Muscle layer of colon (tissue), 2 donors: Measurements from ENCODE around the gene SPEF1.
A peak's percentile ranks its signal among the peaks of the same experiment; 100 is the strongest.

Source experiments
- H3K27ac ChIP-seq: one replicate; pipeline ENCODE4 v1.7.0; 2013; ENCODE audit warnings: low read depth, mild to moderate bottlenecking, low read length, moderate library complexity
- H3K27me3 ChIP-seq, 2 donors: one replicate each; pipeline ENCODE4 v1.7.0; 2013; ENCODE audit warnings: low read length in 2 of 2, mild to moderate bottlenecking in 2 of 2; ENCODE audit not compliant: insufficient read depth in 2 of 2, control insufficient read depth in 1 of 2
- H3K36me3 ChIP-seq: one replicate; pipeline ENCODE4 v1.7.0; 2013; ENCODE audit warnings: mild to moderate bottlenecking, low read length; ENCODE audit not compliant: insufficient read depth
- H3K4me1 ChIP-seq: one replicate; pipeline ENCODE4 v1.7.0; 2013; ENCODE audit warnings: mild to moderate bottlenecking, low read length; ENCODE audit not compliant: insufficient read depth
- H3K4me3 ChIP-seq, 2 donors: one replicate each; pipeline ENCODE4 v1.7.0; 2013; ENCODE audit warnings: low read length in 2 of 2, low read depth in 1 of 2, mild to moderate bottlenecking in 1 of 2, moderate library complexity in 1 of 2
- H3K9ac ChIP-seq: one replicate; pipeline ENCODE4 v1.7.0; 2013; ENCODE audit warnings: low read length
- H3K9me3 ChIP-seq: one replicate; pipeline ENCODE4 v1.7.0; 2013; ENCODE audit warnings: mild to moderate bottlenecking, low read length
- donor health status: abdominal sarcoma.
- donor health status: Adenocarcinoma of cecum.

SPEF1 gene

DNA sequence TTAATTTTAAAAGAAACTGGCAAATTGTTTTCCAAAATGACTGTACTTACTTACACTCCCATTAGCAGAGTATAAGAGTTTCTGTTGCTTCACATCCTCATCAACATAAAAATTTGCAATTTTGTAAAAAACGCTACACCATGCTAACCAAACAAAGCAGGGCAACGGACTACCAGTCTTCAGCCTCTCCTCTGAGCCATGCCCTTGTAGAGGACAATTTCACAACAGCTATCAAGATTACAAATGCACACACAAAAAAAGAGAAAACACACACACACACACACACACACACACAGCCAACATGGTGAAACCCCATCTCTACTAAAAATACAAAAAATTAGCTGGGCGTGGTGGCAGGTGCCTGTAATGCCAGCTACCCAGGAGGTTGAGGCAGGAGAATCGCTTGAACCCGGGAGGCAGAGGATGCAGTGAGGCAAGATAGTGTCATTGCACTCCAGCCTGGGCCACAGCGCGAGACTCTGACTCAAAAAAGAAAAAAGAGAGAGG lies 9.6 kb downstream of the SPEF1 start:
- no peaks in the 10 kb centered on the region for H3K9me3 ChIP-seq
- H3K27me3 ChIP-seq, result no peaks in the 10 kb centered on the region
- H3K4me1 ChIP-seq, result peaks cover 10% of the 10 kb centered on the region
- H3K4me3 ChIP-seq, result no peak overlapping the region
- H3K27ac ChIP-seq, result no peak overlapping the region
- H3K9ac ChIP-seq, result no peak overlapping the region
- H3K36me3 ChIP-seq, result no peaks in the 10 kb centered on the region

DNA sequence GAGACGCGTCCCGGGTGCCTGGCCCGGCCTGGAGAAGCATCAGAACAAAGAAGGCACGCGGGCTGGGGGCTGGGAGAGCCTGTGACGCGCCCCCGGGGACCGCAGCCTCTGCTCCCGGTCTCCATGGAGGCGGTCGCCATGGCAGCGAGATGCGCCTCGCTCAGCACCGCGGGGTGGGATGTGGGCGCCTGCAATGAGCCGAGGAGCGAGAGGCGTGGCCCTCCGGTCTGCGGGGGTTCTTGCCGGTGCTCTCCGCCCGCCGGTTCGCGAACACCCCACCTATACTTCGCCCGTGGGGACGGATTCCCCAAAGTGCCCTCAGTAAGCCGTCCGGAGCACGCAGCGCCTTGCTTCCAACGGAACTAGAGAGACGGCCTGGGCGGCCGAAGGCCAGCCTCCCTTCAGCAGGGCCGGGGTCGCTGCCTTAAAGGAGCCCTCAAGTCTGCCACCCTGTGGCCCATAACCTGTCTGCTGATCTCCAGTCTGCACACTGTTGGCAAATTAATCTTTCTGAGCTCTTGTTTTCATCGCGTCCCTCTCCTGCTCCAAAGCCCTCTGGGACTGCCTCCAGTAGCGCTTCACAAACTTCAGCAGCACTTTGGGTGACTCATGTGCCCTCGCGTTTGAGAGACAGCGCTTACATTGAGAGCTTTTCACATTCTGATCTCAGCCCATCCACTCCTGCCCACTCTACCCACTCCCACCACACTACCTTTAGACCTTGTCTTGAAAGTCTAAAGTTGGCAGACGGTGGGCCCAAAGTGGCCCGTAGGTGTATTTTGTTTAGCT lies 12.7 kb downstream of the SPEF1 start:
- H3K27me3 ChIP-seq, result no peaks in the 10 kb centered on the region
- H3K4me1 ChIP-seq, result peaks cover 41% of the 10 kb centered on the region
- H3K9ac ChIP-seq, result peak overlapping the region; percentile 53
- no peaks in the 10 kb centered on the region for H3K9me3 ChIP-seq
- H3K36me3 ChIP-seq, result no peaks in the 10 kb centered on the region
- H3K27ac ChIP-seq, result peak overlapping the region; percentile 91
- H3K4me3 ChIP-seq, result peak overlapping the region; percentile 52 to 82

DNA sequence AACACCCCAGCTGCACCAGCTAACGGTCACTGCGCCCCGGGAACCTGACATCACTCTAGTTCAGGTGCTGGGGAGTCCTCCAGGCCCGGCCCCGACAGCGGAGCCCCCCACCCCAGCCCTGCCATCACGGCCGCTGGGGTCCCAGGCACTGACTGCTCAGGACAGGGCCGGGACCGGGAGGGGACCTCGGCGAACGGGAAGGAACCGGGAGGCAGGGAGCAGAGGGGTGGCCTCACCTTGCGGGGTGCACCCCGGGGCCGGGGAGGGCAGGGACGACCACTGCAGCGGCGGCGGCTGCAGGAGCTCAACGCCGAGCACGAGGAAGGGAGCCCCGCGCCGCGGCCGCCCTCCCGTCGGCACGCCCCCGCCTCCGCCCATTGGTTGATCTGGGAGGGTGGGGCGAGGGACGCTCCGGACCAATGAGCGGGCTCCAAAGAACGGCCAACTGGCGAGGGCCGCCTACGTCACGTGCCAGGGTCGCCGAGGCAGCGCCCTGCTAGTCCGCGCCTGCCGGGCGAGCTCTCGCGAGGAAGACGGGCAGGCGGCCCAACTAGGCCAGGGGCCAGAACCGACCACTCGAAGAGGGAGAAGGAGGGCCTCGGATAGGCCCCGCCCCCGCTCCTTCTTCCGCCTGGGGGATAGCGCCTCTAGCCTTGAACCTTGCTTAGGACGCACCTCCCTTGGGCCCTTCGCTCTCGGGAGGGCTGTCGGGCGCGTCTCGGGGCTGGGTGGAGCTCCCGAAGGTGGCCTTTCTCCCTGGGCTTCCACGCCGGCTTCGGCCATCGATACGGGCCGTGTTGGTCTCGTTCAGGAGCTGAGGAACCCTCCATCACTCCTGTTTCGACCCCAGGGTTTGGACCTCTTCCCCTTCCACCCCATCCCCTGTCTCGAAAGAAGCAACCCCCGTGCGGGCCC lies 13.6 kb downstream of the SPEF1 start, which contains the start of gene ADISSP:
ADISSP (minus strand) TSS at position 327 of the 915 bp plus-strand sequence. CDS start 7,653 bp downstream, outside the sequence.
- no peaks in the 10 kb centered on the region for H3K36me3 ChIP-seq
- H3K9me3 ChIP-seq, result no peaks in the 10 kb centered on the region
- peak within 1 kb of the TSS; percentile 53 for H3K9ac ChIP-seq
- H3K27ac ChIP-seq, result peak within 1 kb of the TSS; percentile 91
- peak within 1 kb of the TSS; percentile 52 to 82 for H3K4me3 ChIP-seq
- H3K27me3 ChIP-seq, result no peaks in the 10 kb centered on the region
- peaks cover 43% of the 10 kb centered on the region for H3K4me1 ChIP-seq

DNA sequence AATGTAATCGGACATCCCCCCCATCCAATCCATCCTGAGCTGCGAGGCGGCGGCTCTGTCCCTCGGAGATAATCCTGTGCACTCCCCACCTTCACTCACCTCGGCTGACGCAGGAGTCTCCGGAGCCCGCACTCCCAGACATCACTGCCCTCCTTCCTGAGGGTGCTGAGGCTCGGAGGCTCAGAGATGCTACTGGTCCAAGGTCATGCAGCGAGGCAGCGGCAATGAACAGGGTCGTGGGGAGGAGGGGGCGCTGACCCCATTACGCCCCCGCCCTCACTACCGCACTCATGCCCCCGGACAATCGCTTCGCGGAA lies 14.2 kb downstream of the SPEF1 start:
- Histone ChIP-seq H3K4me1 (peaks cover 49% of the 10 kb centered on the region), H3K9me3 (no peaks in the 10 kb centered on the region), H3K27me3 (no peaks in the 10 kb centered on the region), H3K36me3 (no peaks in the 10 kb centered on the region), H3K4me3 (peak overlapping the region; percentile 51 to 82), H3K9ac (peak overlapping the region; percentile 37), H3K27ac (peak overlapping the region; percentile 74)

DNA sequence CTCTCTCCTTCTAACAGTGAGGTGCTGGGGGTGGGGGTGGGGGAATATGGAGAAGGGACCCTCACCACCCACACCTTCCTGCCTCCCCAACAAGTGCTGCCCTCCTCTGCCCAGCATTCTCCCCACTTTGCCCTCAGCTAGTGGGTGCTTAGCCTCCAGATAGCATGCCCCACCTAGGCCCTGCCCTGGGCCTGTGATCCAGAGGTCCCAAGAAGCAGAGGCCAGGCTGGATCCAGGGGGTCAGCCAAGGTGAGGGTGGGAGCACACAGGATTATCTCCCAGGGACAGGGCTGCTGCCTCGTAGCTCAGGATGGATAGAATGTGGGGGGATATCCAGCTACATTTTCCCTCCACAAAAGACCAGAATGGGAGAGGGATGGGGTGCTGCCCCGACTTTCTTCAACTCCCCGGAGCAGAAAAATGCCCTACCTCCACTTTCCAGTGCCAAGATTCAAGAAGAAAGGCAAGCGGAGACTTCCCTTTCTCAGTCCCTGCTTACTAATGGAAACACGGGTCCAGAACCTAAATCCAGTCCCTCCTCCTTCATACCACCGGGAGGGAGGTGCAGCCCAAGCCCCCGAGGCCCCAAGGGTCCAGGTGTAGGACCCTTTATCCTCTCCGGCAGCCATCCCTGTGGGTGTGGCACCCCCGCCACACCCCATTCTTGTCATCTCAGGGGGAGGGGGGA lies 14.7 kb downstream of the SPEF1 start:
- H3K9ac ChIP-seq, result peak overlapping the region; percentile 37
- H3K4me1 ChIP-seq, result peaks cover 54% of the 10 kb centered on the region
- H3K27me3 ChIP-seq, result no peaks in the 10 kb centered on the region
- no peaks in the 10 kb centered on the region for H3K9me3 ChIP-seq
- H3K36me3 ChIP-seq, result no peaks in the 10 kb centered on the region
- peak overlapping the region; percentile 51 to 82 for H3K4me3 ChIP-seq
- peak overlapping the region; percentile 74 for H3K27ac ChIP-seq

DNA sequence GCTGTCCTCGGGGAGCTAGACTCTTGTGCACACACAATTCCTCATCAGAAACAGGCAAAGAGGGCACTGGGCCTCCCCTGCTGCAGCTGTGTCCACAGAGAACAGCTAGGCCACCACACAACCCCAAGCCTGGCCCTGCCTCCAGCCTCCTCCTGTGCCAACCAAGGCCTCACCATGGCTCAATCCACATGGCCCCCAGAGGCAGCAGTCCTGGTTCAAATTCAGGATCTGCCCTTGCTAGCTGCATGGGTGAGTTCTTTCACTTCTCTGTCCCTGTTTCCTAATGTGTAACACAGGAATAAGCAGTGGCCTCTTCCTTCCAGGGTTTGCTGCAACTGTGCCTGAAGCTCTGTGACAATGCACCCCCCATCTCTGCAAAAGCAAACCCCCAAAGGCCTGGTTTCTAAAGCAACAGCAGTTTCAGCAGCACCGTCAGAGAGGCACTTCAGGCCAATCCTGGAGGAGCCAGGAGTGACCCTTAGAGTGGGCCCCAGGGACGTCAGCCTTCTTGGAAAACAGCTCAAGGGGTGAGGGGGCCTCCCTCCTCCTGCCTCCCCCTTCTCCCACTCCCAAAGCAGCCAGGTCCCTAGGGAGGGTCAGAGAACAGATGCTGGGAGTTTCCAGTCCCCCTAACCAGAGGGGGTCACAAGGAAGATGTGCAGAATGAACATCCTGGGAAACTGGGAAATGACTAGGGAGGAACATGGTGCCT lies 15.9 kb downstream of the SPEF1 start:
- no peaks in the 10 kb centered on the region for H3K9me3 ChIP-seq
- no peak overlapping the region for H3K9ac ChIP-seq
- peaks cover 64% of the 10 kb centered on the region for H3K4me1 ChIP-seq
- H3K27me3 ChIP-seq, result no peaks in the 10 kb centered on the region
- no peaks in the 10 kb centered on the region for H3K36me3 ChIP-seq
- peak overlapping the region in 1 of 2 donors; percentile 82 for H3K4me3 ChIP-seq
- no peak overlapping the region for H3K27ac ChIP-seq

DNA sequence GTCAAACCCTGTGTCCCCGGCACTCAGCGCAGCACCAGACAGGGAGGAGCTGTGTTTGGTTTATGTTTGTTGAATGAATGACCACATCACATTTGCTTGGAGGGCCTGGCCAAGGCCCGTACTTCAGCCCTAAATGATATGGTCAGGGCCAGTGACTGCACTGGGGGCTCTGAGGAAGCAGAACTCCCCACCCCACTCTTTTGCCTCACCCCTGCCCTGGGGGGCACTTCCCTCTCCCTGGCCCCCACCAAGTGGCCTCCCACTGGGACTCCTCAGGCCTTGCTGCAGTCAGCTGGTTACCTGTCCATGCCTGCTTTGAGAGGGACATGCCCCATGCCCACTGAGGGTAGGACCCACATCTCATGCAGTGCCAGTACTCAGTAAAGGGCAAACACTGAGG lies 16.6 kb downstream of the SPEF1 start:
- H3K27me3 ChIP-seq, result no peaks in the 10 kb centered on the region
- H3K27ac ChIP-seq, result no peak overlapping the region
- peaks cover 71% of the 10 kb centered on the region for H3K4me1 ChIP-seq
- H3K9me3 ChIP-seq, result no peaks in the 10 kb centered on the region
- no peak overlapping the region for H3K4me3 ChIP-seq
- no peak overlapping the region for H3K9ac ChIP-seq
- H3K36me3 ChIP-seq, result no peaks in the 10 kb centered on the region

DNA sequence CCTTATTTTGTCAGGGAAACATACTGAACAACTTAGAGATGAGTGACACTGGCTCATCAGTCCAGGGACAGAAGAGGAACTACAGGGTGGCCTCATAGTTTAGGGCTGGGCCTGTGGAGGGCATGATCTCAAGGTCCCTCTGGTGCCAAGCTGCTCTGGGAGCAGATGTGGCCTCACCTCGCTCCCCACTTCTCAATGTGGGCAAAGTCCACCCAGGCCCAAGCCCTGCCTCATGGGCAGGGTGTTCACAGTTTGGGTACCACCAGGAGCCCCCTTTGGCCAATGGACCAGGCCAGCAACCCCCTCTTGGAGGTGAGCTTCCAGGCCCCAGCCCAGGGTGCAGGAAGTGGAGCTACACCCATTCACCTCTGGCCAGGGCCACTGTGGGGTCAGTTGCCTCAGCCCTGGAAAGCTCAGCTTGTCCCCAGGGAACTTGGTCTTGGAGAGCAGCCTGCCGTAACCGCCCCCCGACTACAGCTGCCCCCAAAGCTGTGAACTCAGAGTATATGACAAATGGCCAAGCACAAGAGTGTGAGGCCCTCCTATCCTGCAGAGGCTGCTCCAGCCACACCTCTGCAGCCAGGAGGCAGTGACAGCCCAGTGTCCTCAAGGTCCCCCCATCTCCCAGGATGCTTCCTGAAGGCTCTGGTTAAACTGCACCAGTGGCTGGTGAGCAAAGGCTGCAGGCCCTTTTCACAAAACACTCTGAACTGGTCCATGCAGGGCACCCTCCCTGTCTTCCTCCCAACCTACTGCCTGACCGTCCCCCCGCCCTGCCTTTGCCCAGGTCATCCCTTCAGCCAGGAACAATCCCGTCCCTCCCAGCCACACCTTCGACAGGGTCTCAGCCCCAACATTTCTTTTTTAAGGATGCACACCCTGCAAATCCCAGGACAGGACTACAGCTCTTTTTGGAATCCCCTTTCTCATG lies 17.3 kb downstream of the SPEF1 start:
- H3K27ac ChIP-seq, result peak overlapping the region; percentile 21
- H3K9ac ChIP-seq, result no peak overlapping the region
- no peak overlapping the region for H3K4me3 ChIP-seq
- no peaks in the 10 kb centered on the region for H3K9me3 ChIP-seq
- peaks cover 70% of the 10 kb centered on the region for H3K4me1 ChIP-seq
- H3K36me3 ChIP-seq, result no peaks in the 10 kb centered on the region
- no peaks in the 10 kb centered on the region for H3K27me3 ChIP-seq

DNA sequence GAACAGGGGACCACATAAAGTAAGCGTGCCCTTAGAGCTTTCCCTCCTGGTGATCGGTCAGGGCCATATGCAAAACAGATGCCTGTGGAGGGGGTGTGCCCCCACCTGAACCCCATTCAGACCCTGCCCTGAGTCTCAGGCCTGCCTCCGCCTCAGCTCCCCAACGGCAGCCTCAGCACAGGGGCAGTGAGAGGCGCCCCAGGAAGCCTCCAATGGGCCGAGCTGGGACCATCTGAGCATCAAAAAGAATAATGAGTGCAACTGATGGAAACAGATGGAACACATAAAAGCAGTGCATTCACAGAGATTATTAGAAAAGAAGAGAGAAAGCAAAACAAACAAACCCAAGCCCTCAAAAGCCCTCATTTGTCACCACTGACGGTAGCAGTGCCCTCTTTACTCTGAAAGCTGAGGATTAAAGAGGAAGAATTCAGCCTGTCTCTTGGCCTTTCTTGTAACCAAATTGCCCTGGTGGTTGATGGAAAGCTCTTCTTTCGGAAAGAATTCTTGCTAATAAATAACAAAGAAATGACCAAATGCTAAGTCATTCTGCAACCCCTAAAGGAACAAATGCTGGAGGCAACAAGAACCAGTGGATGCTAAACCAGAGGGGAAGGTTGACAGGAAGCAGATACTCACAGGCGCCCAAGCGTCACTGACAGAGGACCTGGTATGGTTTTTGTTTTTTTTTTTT lies 20.4 kb downstream of the SPEF1 start:
- Histone ChIP-seq H3K9me3 (no peaks in the 10 kb centered on the region), H3K9ac (no peak overlapping the region), H3K36me3 (peaks cover 18% of the 10 kb centered on the region), H3K27me3 (no peaks in the 10 kb centered on the region), H3K4me1 (peaks cover 54% of the 10 kb centered on the region), H3K27ac (no peak overlapping the region), H3K4me3 (no peak overlapping the region)
